Skin of body (tissue), 2 donors: ENCODE measurements around the gene ARPP19. TPM values are rescaled to one million over a fixed set of nuclear protein-coding genes. Genes with fewer than 3 reads are reported as not detected.
"Not testable (repeated sequence)": the region's sequence is repeated elsewhere in the genome, so short reads cannot be mapped to it uniquely, and the experiment has no call there.

Source experiments
- DNase-seq: peaks from one replicate; lab custom pipeline; 2025; lab: John Stamatoyannopoulos, UW
- total RNA-seq: library from RNA; depleted of rRNA; stranded (reverse); fragments of >200 nt; gene quantifications from one replicate; pipeline ENCODE4 v1.2.3, GENCODE V29; 2014

ARPP19 gene
- total RNA-seq, 1 donor from 2014 or later = 102 TPM

DNA sequence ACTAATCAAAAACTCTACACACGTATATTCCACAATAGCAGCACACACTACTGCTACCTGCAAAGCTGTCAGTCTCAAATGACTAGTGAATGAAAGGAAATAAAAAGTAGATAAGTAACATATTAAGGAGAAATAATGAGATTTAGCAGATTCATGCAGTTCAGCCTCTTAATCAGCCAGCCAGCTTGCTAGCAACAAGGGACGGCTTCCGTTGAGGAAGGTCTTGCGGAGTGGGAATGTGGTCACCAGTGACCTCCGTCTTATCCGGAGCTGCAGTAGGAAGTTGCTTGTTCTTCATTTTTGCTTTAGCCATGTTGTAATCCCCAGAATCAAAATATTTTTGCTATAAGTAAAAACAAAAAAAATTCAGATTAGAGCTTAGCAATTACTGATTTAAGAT, 17.1 kb downstream of the ARPP19 start:
- DNase-seq = no peak

DNA sequence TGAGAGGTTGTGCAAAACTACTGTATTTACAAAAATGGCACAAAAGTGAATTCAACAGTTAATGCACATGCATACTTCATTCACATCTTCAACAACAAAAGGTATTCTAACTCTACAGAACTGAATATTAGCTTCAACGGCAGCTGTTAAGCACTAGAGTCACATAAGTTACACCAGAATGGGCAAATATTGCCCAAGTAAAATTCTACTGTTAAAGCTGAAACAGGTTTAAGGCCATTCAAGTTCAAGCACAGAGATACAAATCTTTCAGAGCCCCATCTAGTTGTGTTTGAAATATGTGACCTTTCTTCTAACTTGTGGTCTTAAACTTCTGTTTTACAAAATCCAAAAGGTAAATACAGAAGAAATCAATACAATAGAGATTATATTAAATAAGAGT, 17.6 kb downstream of the ARPP19 start:
- DNase-seq = not testable (repeated sequence)

DNA sequence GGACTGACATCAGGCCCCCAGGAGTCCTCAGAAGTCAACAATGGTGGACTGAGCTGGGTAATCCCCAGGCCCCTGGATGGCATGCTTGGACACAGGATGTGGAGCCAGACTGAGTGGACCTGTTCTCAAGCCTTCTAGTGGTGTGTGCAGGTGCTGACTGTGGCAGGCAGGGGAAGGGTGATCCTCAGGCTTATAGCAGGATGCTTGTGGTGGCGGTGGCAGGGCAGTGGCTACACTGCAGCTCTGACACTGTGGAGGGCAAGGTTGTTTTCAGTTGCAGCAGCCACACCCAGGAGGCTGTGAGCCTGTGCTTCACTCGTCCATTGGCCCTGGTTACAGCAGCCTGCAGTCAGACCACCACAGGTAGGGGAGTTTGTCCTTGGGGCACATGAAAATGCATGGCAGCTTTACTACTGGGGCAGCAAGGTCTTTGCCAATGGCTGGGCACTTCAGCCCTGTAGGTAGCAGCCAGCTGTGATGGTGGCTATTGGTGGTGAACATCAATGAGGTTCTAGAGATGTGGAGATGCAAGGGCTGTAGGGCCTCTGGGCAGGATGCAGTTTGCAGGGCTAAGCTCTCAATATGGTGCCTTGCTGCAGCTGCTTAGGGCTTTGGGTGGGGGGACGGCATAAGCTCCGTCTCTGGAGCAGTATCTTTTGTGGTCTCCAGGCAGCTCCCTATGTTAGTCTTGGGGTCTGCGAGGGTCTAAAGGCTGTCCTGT, 22.6 kb downstream of the ARPP19 start:
- no peak for DNase-seq

DNA sequence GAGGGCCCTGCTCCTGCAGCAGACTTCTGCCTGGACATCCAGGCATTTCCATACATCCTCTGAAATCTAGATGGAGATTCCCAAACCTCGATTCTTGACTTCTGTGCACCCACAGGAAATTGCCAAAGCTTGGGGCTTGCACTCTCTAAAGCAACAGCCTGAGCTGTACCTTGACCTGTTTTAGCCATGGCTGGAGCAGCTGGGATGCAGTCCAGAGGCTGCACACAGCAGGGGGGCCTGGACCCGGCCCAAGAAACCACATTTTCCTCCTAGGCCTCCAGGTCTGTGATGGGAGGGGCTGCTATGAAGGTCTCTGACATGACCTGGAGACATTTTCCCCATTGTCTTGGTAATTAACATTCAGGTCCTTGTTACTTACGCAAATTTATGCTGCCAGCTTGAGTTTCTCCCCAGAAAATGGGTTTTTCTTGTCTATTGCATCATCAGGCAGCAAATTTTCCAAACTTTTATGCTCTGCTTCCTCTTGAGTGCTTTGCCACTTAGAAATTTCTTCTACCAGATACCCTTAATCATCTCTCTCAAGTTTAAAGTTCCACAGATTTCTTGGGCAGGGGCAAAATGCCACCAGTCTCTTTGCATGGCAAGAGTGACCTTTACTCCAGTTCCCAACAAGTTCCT, 28.3 kb downstream of the ARPP19 start:
- DNase-seq = no peak

DNA sequence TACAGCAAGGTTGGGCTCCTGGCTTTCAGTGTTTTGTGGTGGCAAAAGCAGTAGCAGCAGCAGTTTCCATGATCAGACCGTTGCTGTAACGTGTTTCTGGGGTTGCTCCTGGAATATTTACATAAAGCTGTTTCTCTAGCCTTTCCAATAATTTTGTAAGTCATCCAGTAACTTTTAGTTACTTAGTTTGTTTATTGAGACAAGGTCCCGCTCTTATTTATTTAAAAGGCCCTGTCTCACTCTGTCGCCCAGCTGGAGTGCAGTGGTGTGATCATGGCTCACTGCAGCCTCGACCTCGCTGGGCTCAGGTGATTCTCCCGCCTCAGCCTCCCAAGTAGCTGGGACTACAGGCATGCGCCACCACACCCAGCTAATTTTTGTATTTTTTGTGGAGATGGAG, 31.4 kb downstream of the ARPP19 start:
- DNase-seq = no peak

DNA sequence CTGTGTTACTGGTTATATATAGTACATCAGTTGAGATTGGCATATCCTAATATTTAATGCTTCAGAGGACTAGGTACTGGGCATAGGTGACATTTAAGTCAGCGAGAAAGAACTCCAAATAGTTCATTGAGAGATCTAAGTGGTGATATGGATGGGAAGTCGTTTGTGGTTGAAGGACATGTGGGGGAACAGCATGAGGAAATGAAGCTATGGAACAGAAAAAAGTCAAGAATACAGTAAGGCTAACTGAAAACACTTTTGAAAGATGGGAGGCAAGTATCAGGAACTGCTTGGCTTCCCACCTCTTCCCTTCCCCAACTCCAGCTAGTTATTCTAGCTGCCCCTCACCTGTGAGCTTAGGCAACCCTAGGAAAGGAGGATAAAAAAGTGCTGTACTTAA, 36.4 kb downstream of the ARPP19 start:
- no peak for DNase-seq

DNA sequence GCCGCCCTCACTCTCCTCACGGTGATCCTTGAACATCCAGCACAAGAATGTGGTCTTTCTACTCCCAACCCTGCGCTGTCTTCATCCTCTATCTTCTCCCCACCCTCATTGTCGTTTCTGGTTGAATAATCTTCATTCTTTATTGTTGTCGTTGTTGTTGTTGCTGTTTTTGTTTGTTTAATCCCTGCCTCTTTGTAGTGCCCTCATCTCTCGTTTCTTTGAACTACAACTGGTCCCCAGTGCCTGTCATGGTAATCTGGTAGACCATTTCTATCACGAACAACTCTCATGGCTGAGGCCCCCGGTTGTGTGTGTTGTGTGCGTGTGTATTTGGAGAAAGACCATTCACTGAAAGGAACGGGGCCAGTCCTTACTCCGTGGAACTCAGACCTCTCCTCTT, 38.9 kb downstream of the ARPP19 start:
- no peak for DNase-seq

DNA sequence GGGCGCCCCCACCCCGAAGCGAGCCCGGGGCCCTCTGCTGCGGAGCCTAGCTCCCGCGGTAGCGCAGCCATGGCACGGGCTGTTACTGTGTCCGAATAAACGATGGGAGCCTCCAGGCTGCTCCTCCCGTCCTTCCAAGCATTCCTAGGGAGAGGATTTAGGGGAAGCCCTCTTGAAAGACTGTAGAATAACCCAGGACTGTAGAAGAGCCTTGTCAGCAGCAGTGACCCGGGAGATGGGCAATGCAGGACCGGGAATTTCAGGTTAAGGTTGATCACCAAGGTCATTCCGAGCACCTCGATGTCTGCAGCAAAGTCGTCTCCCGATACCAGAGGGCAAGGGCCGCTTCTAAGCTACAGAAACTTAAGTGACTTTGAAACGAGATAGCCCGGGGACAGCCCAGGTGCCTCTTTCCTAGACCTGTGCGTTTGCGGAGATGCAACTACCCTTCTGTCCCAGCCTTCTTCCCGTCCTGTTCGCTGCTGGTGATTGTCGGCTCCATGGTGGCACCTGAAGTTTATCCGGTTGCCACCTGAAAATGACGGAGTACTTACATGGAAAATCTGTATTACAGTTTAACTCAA, 39.4 kb downstream of the ARPP19 start:
- DNase-seq = no peak

DNA sequence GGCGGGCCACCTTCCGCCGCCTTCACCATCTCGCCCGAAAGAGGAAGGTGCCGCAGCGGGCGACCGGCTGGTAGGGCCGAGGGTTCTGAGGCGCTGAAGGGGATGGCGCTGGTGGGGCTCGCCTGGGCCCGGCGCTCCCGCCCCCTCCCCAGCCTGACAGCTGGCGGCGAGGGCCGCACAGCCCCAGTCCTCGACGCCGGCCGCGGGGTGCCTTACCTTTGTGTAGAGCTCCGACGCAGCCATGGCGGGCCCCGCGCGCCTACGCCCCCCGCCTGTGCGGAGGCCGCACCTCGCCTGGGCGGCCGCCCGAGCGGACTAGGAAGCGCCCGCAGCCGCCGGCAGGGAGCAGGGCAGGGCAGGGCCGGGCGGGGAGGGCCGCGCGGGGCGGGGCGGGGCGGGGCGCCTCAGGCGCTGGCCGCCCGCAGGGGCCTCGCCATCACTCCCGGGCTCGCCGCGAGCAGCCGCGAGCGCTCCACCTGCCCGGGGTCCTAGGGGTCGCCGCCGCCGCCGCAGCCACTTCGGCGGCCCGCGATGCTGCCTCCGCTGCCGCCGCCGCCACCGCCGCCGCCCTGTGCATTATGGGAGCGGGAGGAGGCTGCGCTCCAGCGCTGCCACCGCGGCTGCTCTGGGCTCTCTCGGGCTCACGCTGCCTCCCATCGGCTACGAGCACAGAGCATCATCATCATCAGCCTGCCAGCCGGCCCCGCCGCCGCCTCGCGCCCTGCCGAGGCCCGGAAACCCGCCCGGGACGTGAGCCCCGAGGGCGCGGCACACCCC, 40.1 kb downstream of the ARPP19 start, which contains the start of gene MYO5A:
MYO5A (minus strand) TSS at position 317 of the 777 bp plus-strand sequence; CDS start at position 243, 74 bp downstream.
- DNase-seq = no peak

DNA sequence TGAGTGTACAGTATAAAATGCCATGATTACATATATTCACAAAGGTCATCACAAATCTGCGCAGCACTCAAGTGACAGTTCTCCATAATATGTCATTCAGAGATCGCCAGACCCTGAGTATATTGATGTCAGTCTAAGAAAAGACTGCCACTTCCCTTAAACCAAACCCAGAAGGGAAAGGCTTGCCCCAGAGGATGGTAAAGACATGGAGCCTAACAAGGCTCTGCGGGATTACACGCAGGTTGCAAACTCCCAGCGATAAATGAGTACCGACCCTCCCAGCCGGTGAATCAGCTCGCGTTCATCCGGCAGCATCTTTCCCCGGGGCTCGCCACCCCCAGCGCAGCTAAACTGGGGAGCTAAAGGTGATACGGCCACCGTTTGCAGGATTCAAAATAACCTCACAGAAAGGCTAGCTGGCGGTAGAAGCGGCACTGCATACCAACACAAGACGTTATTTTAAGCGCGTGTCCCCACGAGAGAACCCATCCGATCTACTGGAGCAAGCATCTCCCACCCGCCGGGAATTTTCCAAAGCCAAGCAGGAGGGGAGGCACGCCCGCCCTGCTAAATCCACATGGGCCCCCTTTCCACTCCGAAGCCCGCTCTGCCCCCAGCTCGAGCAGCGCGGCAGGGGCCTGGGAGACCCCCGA, 40.8 kb downstream of the ARPP19 start:
- DNase-seq = no peak

DNA sequence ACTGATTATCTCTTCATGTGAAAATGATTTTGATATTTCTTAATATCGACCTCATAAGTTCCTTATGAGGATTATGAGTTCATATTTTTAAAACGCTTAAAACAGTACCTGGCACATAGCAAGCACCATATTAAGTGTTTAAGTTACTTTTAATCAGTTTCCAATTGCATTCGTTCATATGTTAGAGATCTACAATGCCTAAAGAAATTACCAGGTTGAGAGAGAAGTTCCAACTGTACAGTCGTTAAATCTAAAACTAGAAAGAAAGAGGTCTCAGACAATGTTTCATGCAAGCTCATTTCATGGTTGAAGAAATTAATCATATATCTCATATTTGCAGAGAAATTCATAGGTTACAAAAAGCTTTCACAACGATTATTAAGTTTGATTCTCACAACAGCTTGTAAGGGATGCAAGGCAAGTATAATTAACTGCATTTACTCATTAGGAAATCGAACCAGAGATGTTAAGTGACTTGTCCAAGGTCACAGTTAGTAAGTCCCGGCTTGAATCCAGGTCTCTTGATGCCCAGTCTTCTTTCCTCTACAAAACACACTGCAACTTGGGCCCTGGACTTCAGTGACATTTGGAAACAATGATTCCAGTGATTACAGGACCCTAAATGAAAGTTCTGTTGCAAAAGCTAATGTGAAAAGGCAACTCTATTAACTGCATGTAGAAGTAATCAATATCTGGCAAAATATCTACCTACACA, 41.5 kb downstream of the ARPP19 start:
- no peak for DNase-seq

DNA sequence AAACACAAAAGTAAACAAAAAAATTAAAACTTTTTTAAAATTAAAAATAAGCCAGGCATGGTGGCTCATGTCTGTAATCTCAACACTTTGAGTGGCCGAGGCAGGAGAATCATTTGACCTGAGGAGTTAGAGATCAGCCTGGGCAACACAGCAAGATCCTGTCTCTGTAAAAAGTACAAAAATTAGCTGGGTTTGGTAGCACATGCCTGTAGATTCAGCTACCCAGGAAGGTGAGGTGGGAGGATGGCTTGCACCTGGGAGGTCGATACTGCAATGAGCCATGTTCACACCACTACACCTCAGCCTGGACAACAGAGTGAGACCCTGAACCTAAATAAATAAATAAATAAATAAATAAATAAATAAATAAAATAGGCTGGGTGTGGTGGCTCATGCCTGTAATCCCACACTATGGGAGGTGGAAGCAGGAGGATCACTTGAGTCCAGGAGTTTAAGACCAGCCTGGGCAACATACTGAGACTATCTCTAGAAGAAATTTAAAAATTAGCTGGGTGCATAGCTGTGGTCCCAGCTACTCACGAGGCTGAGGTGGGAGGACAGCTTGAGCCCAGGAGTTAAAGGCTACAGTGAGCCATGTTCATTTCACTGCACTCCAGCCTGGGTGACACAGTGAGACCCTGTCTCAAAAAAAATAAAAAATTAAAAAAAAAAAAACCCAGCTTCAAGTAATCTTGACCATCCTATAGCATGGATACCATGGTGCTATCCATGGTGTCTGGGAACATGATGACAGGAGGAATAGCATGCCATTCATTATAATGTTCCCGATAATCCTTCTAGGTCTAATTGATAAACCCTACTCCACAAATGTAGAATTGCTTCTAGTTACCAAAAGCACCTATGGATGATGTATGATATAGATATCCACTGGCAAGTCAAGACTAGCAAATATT, 44.4 kb downstream of the ARPP19 start:
- DNase-seq = no peak

DNA sequence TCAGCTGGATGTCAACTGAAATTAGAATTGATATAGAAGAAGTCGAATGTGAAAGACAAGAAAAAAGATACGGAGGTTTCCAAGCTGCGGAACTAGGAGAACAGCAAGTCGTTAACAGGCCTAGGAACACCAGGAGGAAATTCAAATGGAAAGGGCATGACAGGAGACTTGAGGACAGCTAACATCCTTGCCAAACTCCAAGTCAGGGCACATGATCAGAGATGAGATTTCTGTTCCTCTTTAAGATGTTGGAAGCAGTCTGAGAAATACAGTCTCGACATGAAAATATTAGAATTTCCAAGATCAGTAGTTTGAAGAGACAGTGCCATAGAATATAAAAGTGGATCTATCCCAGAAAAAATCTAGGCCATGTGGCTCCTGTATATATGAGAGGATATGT, 45.2 kb downstream of the ARPP19 start:
- no peak for DNase-seq

DNA sequence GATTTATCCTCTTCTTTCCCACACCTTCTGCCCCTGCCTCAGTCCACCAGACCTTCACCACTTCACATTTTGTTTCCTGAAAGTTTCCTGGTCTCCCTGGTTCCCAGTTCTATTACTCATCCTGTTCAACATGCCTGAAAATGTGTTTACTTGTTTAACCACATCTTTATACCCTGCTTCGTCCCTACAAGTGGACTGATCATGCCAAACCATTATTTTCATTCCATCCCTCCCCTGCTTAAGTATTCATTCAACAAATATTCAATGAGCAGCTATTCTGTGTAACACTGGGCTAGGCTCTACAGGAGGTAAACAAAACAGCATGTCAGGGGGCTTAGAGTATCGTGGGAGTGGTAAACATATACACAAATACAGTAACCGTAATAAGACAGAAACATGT, 45.6 kb downstream of the ARPP19 start:
- no peak for DNase-seq

DNA sequence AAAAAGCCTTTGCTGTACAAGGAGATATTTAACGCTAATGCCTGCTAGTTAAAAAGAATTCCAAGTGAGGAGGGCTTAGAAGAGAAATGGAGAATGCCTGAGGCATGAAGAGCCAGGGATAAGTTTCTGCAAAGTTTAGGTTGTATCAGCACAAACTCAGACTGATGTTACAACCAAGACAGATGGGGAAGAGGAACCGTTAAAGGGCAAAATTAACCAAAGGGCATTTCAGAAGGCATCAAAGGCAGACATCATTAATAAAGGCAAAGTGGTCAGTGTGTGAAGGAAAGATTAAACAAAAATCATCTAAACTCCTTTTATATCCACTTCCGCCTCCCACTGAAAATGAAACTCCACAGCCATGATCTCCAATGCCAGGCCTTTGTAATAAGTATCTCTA, 47.1 kb downstream of the ARPP19 start:
- DNase-seq = no peak

DNA sequence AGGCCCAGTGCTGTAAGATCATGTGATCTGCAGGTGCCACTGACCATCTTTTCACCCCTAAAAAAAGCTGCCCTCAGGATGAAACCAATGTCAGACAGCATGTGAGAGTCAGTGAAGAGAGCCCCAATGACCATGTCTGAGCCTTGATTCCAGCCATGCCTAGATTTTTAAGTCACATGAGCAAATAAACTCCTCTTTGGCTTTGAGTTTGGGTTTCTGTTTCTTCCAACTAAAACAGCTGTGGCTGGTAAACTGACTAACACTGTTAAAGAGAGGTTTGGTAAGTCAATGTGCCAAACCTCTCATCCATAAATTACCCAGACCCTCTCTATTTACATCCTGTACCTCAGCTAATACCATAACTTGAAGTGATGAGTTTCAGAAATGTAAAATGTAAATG, 48.4 kb downstream of the ARPP19 start:
- no peak for DNase-seq

DNA sequence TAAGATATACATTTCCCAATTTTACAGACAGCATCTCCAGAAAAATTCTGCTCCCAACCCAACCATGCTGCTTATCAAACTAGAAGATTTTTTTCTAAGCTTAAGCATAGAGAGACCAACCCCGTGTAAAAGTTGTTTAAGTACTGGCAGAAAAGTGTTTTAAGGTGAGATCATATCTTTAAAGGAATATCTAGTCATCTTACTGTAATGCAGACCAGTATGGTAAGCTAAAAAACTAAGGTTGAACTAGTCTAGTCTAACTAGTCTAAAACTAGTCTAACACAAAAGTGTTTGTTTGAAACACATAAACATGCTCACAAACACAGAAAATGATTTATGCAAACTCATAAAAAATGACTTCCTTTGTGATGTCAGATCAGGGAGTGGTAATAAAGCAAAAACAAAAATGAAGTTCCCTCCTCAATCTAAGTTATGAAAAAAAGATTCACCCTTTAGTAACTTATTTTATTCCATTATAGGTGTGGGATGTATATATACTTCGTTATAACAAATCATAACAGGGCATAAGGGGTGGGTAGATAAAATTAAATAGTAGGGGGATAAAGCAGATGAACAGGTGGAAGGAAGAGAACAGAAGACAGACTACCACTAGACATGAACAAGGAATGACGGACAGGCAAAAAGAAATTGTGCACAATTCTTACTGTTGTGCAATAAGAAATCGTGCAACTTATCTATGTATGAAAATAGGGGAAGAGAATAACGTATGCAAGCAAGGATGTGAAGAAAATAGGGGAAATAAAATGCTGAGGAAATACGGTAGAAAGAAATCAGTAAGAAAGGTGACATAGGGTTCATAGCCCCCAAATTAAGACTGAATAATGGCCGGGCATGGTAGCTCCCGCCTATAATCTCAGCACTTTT, 50.1 kb downstream of the ARPP19 start:
- no peak for DNase-seq

DNA sequence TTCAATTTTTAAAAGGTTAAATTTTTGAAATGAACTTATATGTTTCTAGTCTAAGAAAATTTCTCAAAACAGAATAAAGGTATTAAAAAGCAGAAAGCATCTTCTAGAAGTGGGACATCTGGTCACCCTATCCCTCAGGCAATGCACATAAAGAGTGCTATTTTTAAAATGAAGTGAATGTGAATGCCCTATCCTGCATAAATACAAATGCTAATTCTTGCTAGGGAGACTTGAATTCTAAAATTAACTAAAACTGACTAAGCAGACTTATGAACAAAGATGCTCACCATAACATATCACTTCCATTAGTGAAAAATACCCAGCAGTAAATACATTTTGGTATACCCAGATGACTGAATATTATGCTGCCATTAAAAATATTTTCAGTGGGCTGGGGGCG, 51.8 kb downstream of the ARPP19 start:
- no peak for DNase-seq

DNA sequence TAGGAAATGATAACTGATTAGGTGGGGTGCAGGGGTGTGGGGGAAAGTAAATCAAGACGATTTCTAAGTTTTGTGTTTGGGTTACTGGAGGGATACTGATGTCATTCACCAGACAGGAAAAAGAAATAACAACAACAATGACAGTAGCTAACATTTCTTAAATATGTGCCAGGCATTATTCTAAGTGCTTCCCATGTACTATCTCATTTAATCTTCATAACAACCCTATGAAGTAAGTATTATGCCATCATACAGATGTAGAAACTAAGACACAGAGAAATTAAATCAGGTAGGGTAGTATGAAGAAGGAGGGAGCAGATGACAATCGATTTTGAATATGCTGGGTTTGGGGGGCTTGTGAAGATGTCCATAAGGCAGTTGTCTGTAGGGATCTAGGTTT, 53.5 kb downstream of the ARPP19 start:
- DNase-seq = no peak
